ENCODE data around the gene RIPK1.

- TF ChIP-seq RNF2 (IDR thresholded peaks at IDR 0.05; ENCODE audit: borderline replicate concordance, low read depth) (no peak), BHLHE40 (IDR thresholded peaks at IDR 0.05; ENCODE audit: low read depth, low read length) (no peak), POLR2A (IDR thresholded peaks at IDR 0.05; ENCODE audit: low read length) (no peak), CTCF (IDR thresholded peaks at IDR 0.05) (no peak), NR3C1 (IDR thresholded peaks at IDR 0.05) (no peak), MAX (IDR thresholded peaks at IDR 0.05) (no peak), BCL3 (IDR thresholded peaks at IDR 0.05) (no peak), HEYL (CRISPR knock-in tag; IDR thresholded peaks at IDR 0.05) (no peak)
Observed at GRCh38 chr6:3133515-3133914, 65.2 kb downstream of the RIPK1 start.
